Activated naive CD4-positive, alpha-beta T cell treated with anti-CD3 and anti-CD28 coated beads, Interleukin-2, amount 10 ng/mL, durations not matched to agents 7 days and 5 days (primary cell): ENCODE measurements around the gene NRARP.

ENCODE experiments used
- CTCF ChIA-PET: fragments of 350-600 bp; sonication (Branson Sonifier 250); formaldehyde crosslinking; loops from one replicate; lab custom pipeline; 2021; ENCODE audit warnings: antibody characterized with exemption; lab: Charles Lee
- DNase-seq: peaks from one replicate; pipeline ENCODE4 v3.0.0-alpha.2; 2020
- H3K27ac Mint-ChIP-seq: one replicate; pipeline ENCODE4 v1.8.0; 2021; ENCODE audit warnings: mild to moderate bottlenecking, moderate library complexity, mixed read lengths
- H3K27me3 Mint-ChIP-seq: one replicate; pipeline ENCODE4 v1.8.0; 2021; ENCODE audit warnings: mild to moderate bottlenecking, mixed read lengths
- H3K36me3 Mint-ChIP-seq: one replicate; pipeline ENCODE4 v1.8.0; 2021; ENCODE audit warnings: mixed read lengths
- H3K4me1 Mint-ChIP-seq: one replicate; pipeline ENCODE4 v1.8.0; 2021; ENCODE audit warnings: mixed read lengths
- H3K4me3 Mint-ChIP-seq: one replicate; pipeline ENCODE4 v1.8.0; 2021; ENCODE audit warnings: mild to moderate bottlenecking, moderate library complexity, mixed read lengths
- H3K9me3 Mint-ChIP-seq: one replicate; pipeline ENCODE4 v1.8.0; 2021; ENCODE audit warnings: mixed read lengths

Gene NRARP

GRCh38 chr9:137294091-137294680 is 7.9 kb downstream of the NRARP start:
- Mint-ChIP-seq H3K4me1 (peaks cover 12% of the 10 kb centered on the region), H3K27me3 (peaks cover 63% of the 10 kb centered on the region), H3K4me3 (peak overlapping the region; percentile 18), H3K36me3 (no peaks in the 10 kb centered on the region), H3K27ac (no peak overlapping the region), H3K9me3 (no peaks in the 10 kb centered on the region)
- no peak for DNase-seq
- CTCF ChIA-PET, result interaction anchor here (0.7 to 2.2 kb wide), 3 partner anchors 9 to 163 kb away, joined by 3 to 7 read pairs (median 4); no protein-coding TSS in a partner anchor

GRCh38 chr9:137293482-137294090 is 8.5 kb downstream of the NRARP start:
- CTCF ChIA-PET, result interaction anchor here (1.0 to 2.2 kb wide), 2 partner anchors 8 to 152 kb away, joined by 4 to 7 read pairs; partner anchors contain the start of gene NRARP
- Mint-ChIP-seq H3K9me3 (no peaks in the 10 kb centered on the region), H3K27me3 (peaks cover 57% of the 10 kb centered on the region), H3K36me3 (no peaks in the 10 kb centered on the region), H3K27ac (no peak overlapping the region), H3K4me3 (no peak overlapping the region), H3K4me1 (peaks cover 12% of the 10 kb centered on the region)
- no peak for DNase-seq

- H3K27me3 Mint-ChIP-seq, result peaks cover 52% of the 10 kb centered on the region
Measured at GRCh38 chr9:137293094-137293481, 9.0 kb downstream of the NRARP start.

GRCh38 chr9:137286975-137287383 is 15.1 kb downstream of the NRARP start:
- H3K27me3 Mint-ChIP-seq, result peaks cover 26% of the 10 kb centered on the region

More at GRCh38 chr9:137293094-137293481, 9.0 kb downstream of the NRARP start:
- DNase-seq, result no peak
- Mint-ChIP-seq H3K4me3 (no peak overlapping the region), H3K36me3 (no peaks in the 10 kb centered on the region), H3K4me1 (peaks cover 12% of the 10 kb centered on the region), H3K9me3 (no peaks in the 10 kb centered on the region), H3K27ac (no peak overlapping the region)
- CTCF ChIA-PET, result interaction anchor here (1.0 to 2.2 kb wide), 2 partner anchors 9 to 153 kb away, joined by 4 to 7 read pairs; partner anchors contain the start of gene NRARP

GRCh38 chr9:137281345-137282116 is 20.5 kb downstream of the NRARP start:
- no peak for DNase-seq
- no peaks in the 10 kb centered on the region for H3K9me3 Mint-ChIP-seq
- H3K27ac Mint-ChIP-seq, result no peak overlapping the region
- peaks cover 50% of the 10 kb centered on the region for H3K27me3 Mint-ChIP-seq
- H3K36me3 Mint-ChIP-seq, result peaks cover 3% of the 10 kb centered on the region
- H3K4me1 Mint-ChIP-seq, result peaks cover 15% of the 10 kb centered on the region
- CTCF ChIA-PET, result interaction anchor here (0.6 kb wide), 1 partner anchor 139 kb away, joined by 3 read pairs; no protein-coding TSS in a partner anchor
- H3K4me3 Mint-ChIP-seq, result no peak overlapping the region

More at GRCh38 chr9:137286975-137287383, 15.1 kb downstream of the NRARP start:
- CTCF ChIA-PET, result interaction anchor here (0.6 to 1.8 kb wide), 12 partner anchors 10 to 238 kb away, joined by 3 to 8 read pairs (median 4); no protein-coding TSS in a partner anchor
- peaks cover 3% of the 10 kb centered on the region for H3K36me3 Mint-ChIP-seq
- peaks cover 5% of the 10 kb centered on the region for H3K4me1 Mint-ChIP-seq
- no peak overlapping the region for H3K4me3 Mint-ChIP-seq
- DNase-seq, result peak; percentile 71
- H3K27ac Mint-ChIP-seq, result no peak overlapping the region
- no peaks in the 10 kb centered on the region for H3K9me3 Mint-ChIP-seq

- Mint-ChIP-seq H3K27ac (no peak overlapping the region), H3K27me3 (peaks cover 55% of the 10 kb centered on the region), H3K4me3 (no peak overlapping the region), H3K4me1 (peaks cover 17% of the 10 kb centered on the region), H3K36me3 (peaks cover 3% of the 10 kb centered on the region), H3K9me3 (no peaks in the 10 kb centered on the region)
- CTCF ChIA-PET, result interaction anchor here (1.0 kb wide), 1 partner anchor 225 kb away, joined by 3 read pairs; no protein-coding TSS in a partner anchor
- DNase-seq, result no peak
Measured at GRCh38 chr9:137280474-137281344, 21.4 kb downstream of the NRARP start.

- Mint-ChIP-seq H3K9me3 (no peaks in the 10 kb centered on the region), H3K27ac (no peak overlapping the region), H3K27me3 (peaks cover 57% of the 10 kb centered on the region), H3K36me3 (peaks cover 3% of the 10 kb centered on the region), H3K4me1 (peaks cover 21% of the 10 kb centered on the region), H3K4me3 (no peak overlapping the region)
- no peak for DNase-seq
- CTCF ChIA-PET, result interaction anchor here (1.0 kb wide), 1 partner anchor 225 kb away, joined by 3 read pairs; no protein-coding TSS in a partner anchor
Measured at GRCh38 chr9:137279741-137280473, 22.2 kb downstream of the NRARP start.

- DNase-seq, result no peak
- CTCF ChIA-PET, result interaction anchor here (1.0 kb wide), 1 partner anchor 226 kb away, joined by 3 read pairs; no protein-coding TSS in a partner anchor
- Mint-ChIP-seq H3K4me3 (no peak overlapping the region), H3K27me3 (peaks cover 57% of the 10 kb centered on the region), H3K4me1 (peaks cover 24% of the 10 kb centered on the region), H3K9me3 (no peaks in the 10 kb centered on the region), H3K36me3 (peaks cover 3% of the 10 kb centered on the region), H3K27ac (no peak overlapping the region)
Measured at GRCh38 chr9:137278721-137279711, 23.1 kb downstream of the NRARP start.

- H3K36me3 Mint-ChIP-seq, result peaks cover 6% of the 10 kb centered on the region
- peaks cover 53% of the 10 kb centered on the region for H3K27me3 Mint-ChIP-seq
- H3K4me3 Mint-ChIP-seq, result peak overlapping the region; percentile 79
- peaks cover 26% of the 10 kb centered on the region for H3K4me1 Mint-ChIP-seq
- peak; percentile 46 for DNase-seq
- peak overlapping the region; percentile 82 for H3K27ac Mint-ChIP-seq
- H3K9me3 Mint-ChIP-seq, result no peaks in the 10 kb centered on the region
- CTCF ChIA-PET, result interaction anchor here (1.3 kb wide), 1 partner anchor 24 kb away, joined by 4 read pairs; the partner anchor contains the start of gene NRARP
Measured at GRCh38 chr9:137278061-137278701, 23.9 kb downstream of the NRARP start.

GRCh38 chr9:137277329-137278041 is 24.6 kb downstream of the NRARP start, which contains the start of gene TOR4A:
Gene TOR4A (plus strand): TSS chr9:137277726. CDS start chr9:137278690, 964 bp downstream.
- CTCF ChIA-PET, result interaction anchor here (1.3 kb wide), 1 partner anchor 25 kb away, joined by 4 read pairs; the partner anchor contains the start of gene NRARP
- no peaks in the 10 kb centered on the region for H3K9me3 Mint-ChIP-seq
- DNase-seq, result peak; percentile 66
- peaks cover 46% of the 10 kb centered on the region for H3K27me3 Mint-ChIP-seq
- peaks cover 4% of the 10 kb centered on the region for H3K36me3 Mint-ChIP-seq
- peaks cover 22% of the 10 kb centered on the region for H3K4me1 Mint-ChIP-seq
- peak within 1 kb of the TSS; percentile 79 for H3K4me3 Mint-ChIP-seq
- H3K27ac Mint-ChIP-seq, result peak within 1 kb of the TSS; percentile 82
